ENCODE data around the gene AIDA.

GRCh38 chr1:222629921-222630535 lies 82.3 kb downstream of the AIDA start:
- TF ChIP-seq CTCF (IDR thresholded peaks at IDR 0.05) (no peak), POLR2A (IDR thresholded peaks at IDR 0.05) (no peak)

All from vagina (tissue), 2 donors.